K562 (cell line): ENCODE data around the gene TM9SF4. TPM values are rescaled to one million over a fixed set of nuclear protein-coding genes. Genes with fewer than 3 reads are reported as not detected.
A peak's percentile ranks its signal among the peaks of the same experiment; 100 is the strongest.

Experiments used
- CBX5 ChIP-seq: IDR thresholded peaks from 2 replicates; pipeline ENCODE4 v1.6.1; 2014; ENCODE audit warnings: low read depth, borderline replicate concordance
- CXXC5 ChIP-seq: fragments of 250-450 bp; sonication (Bioruptor Pico); IDR thresholded peaks from 2 replicates; pipeline ENCODE4 v1.8.0; 2022; ENCODE audit warnings: inconsistent platforms, mild to moderate bottlenecking, moderate library complexity
- NFATC3 ChIP-seq: fragments of 450-650 bp; IDR thresholded peaks from 2 replicates; pipeline ENCODE4 v1.6.1; 2017; ENCODE audit warnings: mild to moderate bottlenecking
- NR4A1 ChIP-seq, 2 experiments: fragments of 250-450 bp in 1 of 2; fragments of 450-650 bp in 1 of 2; sonication (Bioruptor Pico) in 1 of 2; IDR thresholded peaks; 2 replicates each; pipeline versions ENCODE4 v1.4.0 to v1.6.1; 2016 to 2020; ENCODE audit warnings: mild to moderate bottlenecking in 2 of 2, missing compliant biosample characterization in 1 of 2, missing genetic modification characterization in 1 of 2, moderate library complexity in 1 of 2
- PBX2 ChIP-seq, 2 experiments: IDR thresholded peaks in 1 of 2; conservative IDR thresholded peaks in 1 of 2; 2 replicates each; pipeline ENCODE4 v1.6.1; 2016; ENCODE audit warnings: low read depth in 2 of 2, mild to moderate bottlenecking in 1 of 2, missing compliant biosample characterization in 1 of 2, missing genetic modification characterization in 1 of 2, moderate library complexity in 1 of 2
- SMAD2 ChIP-seq: fragments of 150-350 bp; IDR thresholded peaks from 2 replicates; pipeline ENCODE4 v1.6.1; 2014; ENCODE audit warnings: low read depth, mild to moderate bottlenecking, low read length
- TEAD1 ChIP-seq, 2 experiments: fragments of 450-650 bp in 1 of 2; sonication (generic) in 1 of 2; formaldehyde crosslinking; IDR thresholded peaks; 2 replicates each; pipeline versions ENCODE4 v1.4.0 to v1.8.0; 2020 to 2022; ENCODE audit warnings: mild to moderate bottlenecking in 2 of 2, missing genetic modification reagents in 1 of 2
- WHSC1 ChIP-seq: IDR thresholded peaks from one replicate; pipeline ENCODE4 v1.6.1; 2012; ENCODE audit warnings: low read length, control low read depth, inconsistent platforms
- ZBED1 ChIP-seq: IDR thresholded peaks from 2 replicates; pipeline ENCODE4 v1.6.1; 2014
- ZFP30 ChIP-seq: fragments of 250-450 bp; sonication (Bioruptor Pico); IDR thresholded peaks from 2 replicates; pipeline ENCODE4 v1.8.0; 2022; ENCODE audit warnings: moderate library complexity, mild to moderate bottlenecking, inconsistent platforms, borderline replicate concordance
- ZNF121 ChIP-seq: sonication (generic); formaldehyde crosslinking; conservative IDR thresholded peaks from 2 replicates; pipeline ENCODE4 v1.8.0; 2022; ENCODE audit warnings: missing genetic modification reagents
- polyA plus RNA-seq, 8 experiments: library from polyadenylated mRNA; depleted of rRNA in 4 of 8; stranded (reverse) in 5 of 8; unstranded in 3 of 8; fragments of >200 nt; fragmentation: Nextera tagmentation in 2 of 8; fragmentation: Illumina TruSeq in 1 of 8; extraction: Ambion mirVana in 2 of 8; extraction: Trizol in 1 of 8; gene quantifications; 2 replicates each; pipeline versions ENCODE4 v1.2.1 to v1.2.3, GENCODE V29; 2011 to 2014; ENCODE audit warnings: inconsistent platforms in 1 of 8, missing spikeins in 1 of 8
- total RNA-seq, 7 experiments: library from RNA; depleted of rRNA in 6 of 7; stranded (reverse); fragments of >200 nt in 6 of 7; fragmentation: Illumina TruSeq in 2 of 7; extraction: Trizol in 2 of 7; gene quantifications; 2 replicates each; pipeline versions ENCODE4 v1.2.1 to v1.2.3, GENCODE V29; 2011 to 2021; ENCODE audit warnings: low replicate concordance in 1 of 7
- TF ChIP-seq, protein P1 (sequence below), 2 experiments: fragments of 450-650 bp in 1 of 2; sonication (generic) in 1 of 2; formaldehyde crosslinking in 1 of 2; IDR thresholded peaks; 2 replicates each; pipeline versions ENCODE4 v1.7.1 to v1.9.0; 2016 to 2022; ENCODE audit warnings: inconsistent platforms in 1 of 2, mild to moderate bottlenecking in 1 of 2, missing genetic modification reagents in 1 of 2
- TF ChIP-seq, protein P2 (sequence below): fragments of 450-650 bp; IDR thresholded peaks from 2 replicates; pipeline ENCODE4 v1.6.1; 2016; ENCODE audit warnings: missing biosample characterization, missing genetic modification characterization

The TM9SF4 gene
- total and polyA plus RNA-seq, 9 of the 15 experiments (the other 6 are each of a cell fraction or from before 2014, with no cell fraction given) = 14.5 to 46.3 (median 26.9) TPM

DNA sequence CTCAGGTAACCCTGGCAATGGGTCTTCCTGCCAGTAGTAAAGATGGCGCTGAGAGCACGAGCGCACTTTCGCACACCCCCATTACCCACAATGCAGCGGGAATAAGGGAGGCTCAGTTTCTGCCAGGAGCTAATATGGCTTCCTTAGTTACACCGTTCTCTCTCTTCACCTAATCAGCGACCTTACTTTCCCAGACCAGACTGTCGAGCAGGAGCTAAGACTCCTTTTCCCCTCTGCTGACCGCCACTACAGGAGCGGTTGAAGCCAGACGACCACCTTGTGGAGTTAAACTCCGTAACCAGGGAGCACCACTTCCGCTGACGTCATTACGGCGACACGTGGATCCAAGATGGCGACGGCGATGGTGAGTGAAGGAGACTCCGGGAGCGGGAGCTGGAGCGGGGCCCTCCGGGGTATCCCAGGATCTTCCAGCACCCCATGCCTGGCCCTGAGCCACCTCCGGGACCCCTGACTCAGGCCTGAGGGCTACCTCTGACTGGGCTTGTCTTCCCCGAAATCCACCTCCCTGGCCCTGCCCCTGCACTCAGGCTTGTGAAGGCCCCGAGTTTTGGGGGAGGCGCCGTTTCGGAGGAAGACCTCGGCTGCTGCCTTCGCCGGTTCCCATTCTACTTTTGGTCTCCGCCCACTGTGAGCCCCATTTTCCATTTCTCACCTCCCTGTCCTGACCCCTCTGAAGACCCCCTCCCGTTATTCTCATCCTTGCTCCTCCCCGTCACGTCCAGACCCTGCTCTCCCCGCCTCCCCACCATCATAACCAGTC is at the start of gene TM9SF4 (continued):
- TF ChIP-seq, protein P1, sequence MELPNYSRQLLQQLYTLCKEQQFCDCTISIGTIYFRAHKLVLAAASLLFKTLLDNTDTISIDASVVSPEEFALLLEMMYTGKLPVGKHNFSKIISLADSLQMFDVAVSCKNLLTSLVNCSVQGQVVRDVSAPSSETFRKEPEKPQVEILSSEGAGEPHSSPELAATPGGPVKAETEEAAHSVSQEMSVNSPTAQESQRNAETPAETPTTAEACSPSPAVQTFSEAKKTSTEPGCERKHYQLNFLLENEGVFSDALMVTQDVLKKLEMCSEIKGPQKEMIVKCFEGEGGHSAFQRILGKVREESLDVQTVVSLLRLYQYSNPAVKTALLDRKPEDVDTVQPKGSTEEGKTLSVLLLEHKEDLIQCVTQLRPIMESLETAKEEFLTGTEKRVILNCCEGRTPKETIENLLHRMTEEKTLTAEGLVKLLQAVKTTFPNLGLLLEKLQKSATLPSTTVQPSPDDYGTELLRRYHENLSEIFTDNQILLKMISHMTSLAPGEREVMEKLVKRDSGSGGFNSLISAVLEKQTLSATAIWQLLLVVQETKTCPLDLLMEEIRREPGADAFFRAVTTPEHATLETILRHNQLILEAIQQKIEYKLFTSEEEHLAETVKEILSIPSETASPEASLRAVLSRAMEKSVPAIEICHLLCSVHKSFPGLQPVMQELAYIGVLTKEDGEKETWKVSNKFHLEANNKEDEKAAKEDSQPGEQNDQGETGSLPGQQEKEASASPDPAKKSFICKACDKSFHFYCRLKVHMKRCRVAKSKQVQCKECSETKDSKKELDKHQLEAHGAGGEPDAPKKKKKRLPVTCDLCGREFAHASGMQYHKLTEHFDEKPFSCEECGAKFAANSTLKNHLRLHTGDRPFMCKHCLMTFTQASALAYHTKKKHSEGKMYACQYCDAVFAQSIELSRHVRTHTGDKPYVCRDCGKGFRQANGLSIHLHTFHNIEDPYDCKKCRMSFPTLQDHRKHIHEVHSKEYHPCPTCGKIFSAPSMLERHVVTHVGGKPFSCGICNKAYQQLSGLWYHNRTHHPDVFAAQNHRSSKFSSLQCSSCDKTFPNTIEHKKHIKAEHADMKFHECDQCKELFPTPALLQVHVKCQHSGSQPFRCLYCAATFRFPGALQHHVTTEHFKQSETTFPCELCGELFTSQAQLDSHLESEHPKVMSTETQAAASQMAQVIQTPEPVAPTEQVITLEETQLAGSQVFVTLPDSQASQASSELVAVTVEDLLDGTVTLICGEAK (IDR thresholded peaks at IDR 0.05) = peak; percentile 91
- TF ChIP-seq, protein P1 (CRISPR knock-in tag; IDR thresholded peaks at IDR 0.05) = no peak
- no peak for TF ChIP-seq ZBED1
- TF ChIP-seq NFATC3 = peak; percentile 67; the same call in 1 of the 2 replicates
- TF ChIP-seq, protein P2, sequence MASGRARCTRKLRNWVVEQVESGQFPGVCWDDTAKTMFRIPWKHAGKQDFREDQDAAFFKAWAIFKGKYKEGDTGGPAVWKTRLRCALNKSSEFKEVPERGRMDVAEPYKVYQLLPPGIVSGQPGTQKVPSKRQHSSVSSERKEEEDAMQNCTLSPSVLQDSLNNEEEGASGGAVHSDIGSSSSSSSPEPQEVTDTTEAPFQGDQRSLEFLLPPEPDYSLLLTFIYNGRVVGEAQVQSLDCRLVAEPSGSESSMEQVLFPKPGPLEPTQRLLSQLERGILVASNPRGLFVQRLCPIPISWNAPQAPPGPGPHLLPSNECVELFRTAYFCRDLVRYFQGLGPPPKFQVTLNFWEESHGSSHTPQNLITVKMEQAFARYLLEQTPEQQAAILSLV (tag) = no peak
- TF ChIP-seq NR4A1 (CRISPR knock-in tag; IDR thresholded peaks at IDR 0.05) = no peak
- peak; percentile 84 for TF ChIP-seq NR4A1 (tag; IDR thresholded peaks at IDR 0.05)
- TF ChIP-seq PBX2 (CRISPR knock-in tag; IDR thresholded peaks at IDR 0.05; ENCODE audit: low read depth) = no peak
- TF ChIP-seq PBX2 (tag; conservative IDR thresholded peaks at IDR 0.05; ENCODE audit: low read depth) = 0 out of 2 replicates have a peak, but pooled peaks have one; percentile 9
- TF ChIP-seq CBX5 = peak; percentile 45; the same call in 1 of the 2 replicates
- peak in 1 of 2 experiments; percentile 18; a peak in 1 of 4 replicates for TF ChIP-seq TEAD1 (CRISPR knock-in tag; IDR thresholded peaks at IDR 0.05)
- no peak for TF ChIP-seq ZNF121
- peak; percentile 93 for TF ChIP-seq CXXC5
- TF ChIP-seq ZFP30 = no peak
- TF ChIP-seq SMAD2 = no peak
- no peak for TF ChIP-seq WHSC1
